ENCODE data around the gene GIMAP4. TPM values are rescaled to one million over a fixed set of nuclear protein-coding genes. Genes with fewer than 3 reads are reported as not detected.

The GIMAP4 gene
- total RNA-seq, 1 experiment from 2014 or later, result not detected

- no peaks in the 10 kb centered on the region for H3K4me1 ChIP-seq (ENCODE audit: insufficient read depth, low read length, poor library complexity, severe bottlenecking)
- ChIA-PET CTCF (no interaction called here), POLR2A (ENCODE audit: low non-redundant PET) (no interaction called here)
- H3K4me3 ChIP-seq (ENCODE audit: low read depth, low read length, poor library complexity, severe bottlenecking), result no peak overlapping the region
- no peak for DNase-seq (ENCODE audit: low spot score)
- no peaks in the 10 kb centered on the region for H3K36me3 ChIP-seq (ENCODE audit: insufficient read depth, low read length, poor library complexity, severe bottlenecking)
- H3K9me3 ChIP-seq (ENCODE audit: low read depth, low read length, poor library complexity, severe bottlenecking), result no peaks in the 10 kb centered on the region
- intact Hi-C loops (cut with micrococcal nuclease; ENCODE audit: unreplicated experiment), result no loop called here
- BruUV-seq (replicated peaks), result no TSS peak
- no peaks in the 10 kb centered on the region for H3K27me3 ChIP-seq (replicated peaks; ENCODE audit: insufficient read depth, low read depth, low read length, poor library complexity)
- no peak overlapping the region for H3K27ac ChIP-seq (ENCODE audit: low read depth, low read length, poor library complexity, severe bottlenecking)
- TF ChIP-seq EZH2 (IDR thresholded peaks at IDR 0.05; ENCODE audit: borderline replicate concordance, low read depth, low read length, poor library complexity, severe bottlenecking), result no peak
- TF ChIP-seq, protein P1, sequence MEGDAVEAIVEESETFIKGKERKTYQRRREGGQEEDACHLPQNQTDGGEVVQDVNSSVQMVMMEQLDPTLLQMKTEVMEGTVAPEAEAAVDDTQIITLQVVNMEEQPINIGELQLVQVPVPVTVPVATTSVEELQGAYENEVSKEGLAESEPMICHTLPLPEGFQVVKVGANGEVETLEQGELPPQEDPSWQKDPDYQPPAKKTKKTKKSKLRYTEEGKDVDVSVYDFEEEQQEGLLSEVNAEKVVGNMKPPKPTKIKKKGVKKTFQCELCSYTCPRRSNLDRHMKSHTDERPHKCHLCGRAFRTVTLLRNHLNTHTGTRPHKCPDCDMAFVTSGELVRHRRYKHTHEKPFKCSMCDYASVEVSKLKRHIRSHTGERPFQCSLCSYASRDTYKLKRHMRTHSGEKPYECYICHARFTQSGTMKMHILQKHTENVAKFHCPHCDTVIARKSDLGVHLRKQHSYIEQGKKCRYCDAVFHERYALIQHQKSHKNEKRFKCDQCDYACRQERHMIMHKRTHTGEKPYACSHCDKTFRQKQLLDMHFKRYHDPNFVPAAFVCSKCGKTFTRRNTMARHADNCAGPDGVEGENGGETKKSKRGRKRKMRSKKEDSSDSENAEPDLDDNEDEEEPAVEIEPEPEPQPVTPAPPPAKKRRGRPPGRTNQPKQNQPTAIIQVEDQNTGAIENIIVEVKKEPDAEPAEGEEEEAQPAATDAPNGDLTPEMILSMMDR (conservative IDR thresholded peaks at IDR 0.05; ENCODE audit: low read depth, low read length), result no peak
Measured at GRCh38 chr7:150553163-150553562, 14.0 kb upstream of the GIMAP4 start.

DNA sequence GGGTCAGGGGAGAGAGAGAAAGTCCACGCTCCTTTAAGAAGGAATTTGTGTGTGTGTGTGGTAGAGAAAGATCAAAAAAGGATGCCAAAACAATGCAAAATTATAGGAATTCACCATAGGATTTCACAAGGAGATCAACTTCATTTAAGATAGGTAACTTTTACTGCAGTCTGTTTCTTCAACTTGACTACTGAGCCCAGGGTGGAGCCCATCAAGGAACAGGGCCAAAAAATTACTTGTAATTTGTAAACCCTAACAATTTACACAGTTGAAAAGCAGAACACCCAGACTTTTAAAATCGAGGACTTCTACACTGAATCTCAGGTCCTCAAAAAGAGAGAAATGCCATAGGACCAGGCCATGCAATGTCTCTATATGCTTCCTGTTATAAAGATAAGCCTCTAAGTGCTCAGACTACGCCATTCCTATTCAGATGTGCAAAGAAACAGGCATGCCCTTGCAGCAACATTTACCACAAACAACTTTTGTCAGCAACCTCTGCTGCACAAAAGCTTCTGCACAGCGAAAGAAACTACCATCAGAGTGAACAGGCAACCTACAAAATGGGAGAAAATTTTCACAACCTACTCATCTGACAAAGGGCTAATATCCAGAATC lies 10.6 kb upstream of the GIMAP4 start:
- no peak for TF ChIP-seq EZH2 (IDR thresholded peaks at IDR 0.05; ENCODE audit: borderline replicate concordance, low read depth, low read length, poor library complexity, severe bottlenecking)
- TF ChIP-seq, protein P1 (conservative IDR thresholded peaks at IDR 0.05; ENCODE audit: low read depth, low read length), result no peak
- Histone ChIP-seq H3K36me3 (ENCODE audit: insufficient read depth, low read length, poor library complexity, severe bottlenecking) (no peaks in the 10 kb centered on the region), H3K27ac (ENCODE audit: low read depth, low read length, poor library complexity, severe bottlenecking) (no peak overlapping the region), H3K4me3 (ENCODE audit: low read depth, low read length, poor library complexity, severe bottlenecking) (no peak overlapping the region), H3K4me1 (ENCODE audit: insufficient read depth, low read length, poor library complexity, severe bottlenecking) (no peaks in the 10 kb centered on the region), H3K9me3 (ENCODE audit: low read depth, low read length, poor library complexity, severe bottlenecking) (peaks cover 2% of the 10 kb centered on the region), H3K27me3 (replicated peaks; ENCODE audit: insufficient read depth, low read depth, low read length, poor library complexity) (no peaks in the 10 kb centered on the region)
- intact Hi-C loops (cut with micrococcal nuclease; ENCODE audit: unreplicated experiment), result no loop called here
- CTCF ChIA-PET, result no interaction called here
- no peak for DNase-seq (ENCODE audit: low spot score)
- POLR2A ChIA-PET (ENCODE audit: low non-redundant PET), result no interaction called here
- BruUV-seq (replicated peaks), result no TSS peak

DNA sequence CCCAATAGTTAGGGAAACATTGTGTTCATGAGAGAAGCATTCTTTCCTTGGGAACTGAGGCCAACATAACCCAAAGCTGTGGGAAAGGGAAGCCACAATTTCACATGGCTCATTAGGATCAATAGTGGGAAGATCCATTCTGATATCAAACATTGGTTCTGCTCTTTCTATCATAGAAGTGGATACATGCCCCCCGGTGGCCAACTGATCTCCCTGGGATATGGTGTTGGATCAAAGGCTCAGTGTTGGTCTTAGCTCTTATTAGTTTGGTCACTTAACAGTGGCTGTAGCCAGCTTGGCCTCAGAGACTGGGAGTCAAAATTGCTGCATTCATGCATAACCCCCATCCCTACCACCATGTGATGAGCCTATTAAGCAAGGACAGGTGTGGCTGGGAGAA lies 6.7 kb upstream of the GIMAP4 start:
- ChIA-PET POLR2A (ENCODE audit: low non-redundant PET) (no interaction called here), CTCF (no interaction called here)
- Histone ChIP-seq H3K4me1 (ENCODE audit: insufficient read depth, low read length, poor library complexity, severe bottlenecking) (no peaks in the 10 kb centered on the region), H3K4me3 (ENCODE audit: low read depth, low read length, poor library complexity, severe bottlenecking) (no peak overlapping the region), H3K27me3 (replicated peaks; ENCODE audit: insufficient read depth, low read depth, low read length, poor library complexity) (no peaks in the 10 kb centered on the region), H3K36me3 (ENCODE audit: insufficient read depth, low read length, poor library complexity, severe bottlenecking) (no peaks in the 10 kb centered on the region), H3K27ac (ENCODE audit: low read depth, low read length, poor library complexity, severe bottlenecking) (no peak overlapping the region), H3K9me3 (ENCODE audit: low read depth, low read length, poor library complexity, severe bottlenecking) (peaks cover 2% of the 10 kb centered on the region)
- intact Hi-C loops (cut with micrococcal nuclease; ENCODE audit: unreplicated experiment), result no loop called here
- no peak for TF ChIP-seq EZH2 (IDR thresholded peaks at IDR 0.05; ENCODE audit: borderline replicate concordance, low read depth, low read length, poor library complexity, severe bottlenecking)
- TF ChIP-seq, protein P1 (conservative IDR thresholded peaks at IDR 0.05; ENCODE audit: low read depth, low read length), result no peak
- DNase-seq (ENCODE audit: low spot score), result no peak
- BruUV-seq (replicated peaks), result no TSS peak

All from A673 (cell line).